Measurements from ENCODE around the gene N4BP2L2.

N4BP2L2 gene

GRCh38 chr13:32426191-32426989, 112.2 kb downstream of the N4BP2L2 start:
- peak; percentile 21 for DNase-seq (ENCODE audit: low spot score)

- DNase-seq (ENCODE audit: low spot score) = no peak
These were observed 113.4 kb downstream of the N4BP2L2 start for GRCh38 chr13:32425158-32425557.

GRCh38 chr13:32423592-32423991, 115.0 kb downstream of the N4BP2L2 start:
- DNase-seq (ENCODE audit: low spot score) = no peak

- no peak for DNase-seq (ENCODE audit: low spot score)
These were observed 118.7 kb downstream of the N4BP2L2 start for GRCh38 chr13:32419862-32420261.

- DNase-seq (ENCODE audit: low spot score) = no peak
These were observed 120.6 kb downstream of the N4BP2L2 start for GRCh38 chr13:32417995-32418394.

- DNase-seq (ENCODE audit: low spot score) = peak; percentile 12
These were observed 123.6 kb downstream of the N4BP2L2 start for GRCh38 chr13:32415019-32415418.

- DNase-seq (ENCODE audit: low spot score) = no peak
These were observed 124.0 kb downstream of the N4BP2L2 start for GRCh38 chr13:32414580-32414979.

GRCh38 chr13:32413284-32413683, 125.3 kb downstream of the N4BP2L2 start:
- no peak for DNase-seq (ENCODE audit: low spot score)

GRCh38 chr13:32409561-32410421, 128.8 kb downstream of the N4BP2L2 start:
- DNase-seq (ENCODE audit: low spot score) = peak; percentile 23

GRCh38 chr13:32409001-32409313, 129.6 kb downstream of the N4BP2L2 start:
- DNase-seq (ENCODE audit: low spot score) = no peak

- DNase-seq (ENCODE audit: low spot score) = no peak
These were observed 130.1 kb downstream of the N4BP2L2 start for GRCh38 chr13:32408296-32409000.

GRCh38 chr13:32407854-32408253, 130.7 kb downstream of the N4BP2L2 start:
- DNase-seq (ENCODE audit: low spot score) = no peak

GRCh38 chr13:32403108-32403507, 135.5 kb downstream of the N4BP2L2 start:
- DNase-seq (ENCODE audit: low spot score) = no peak

GRCh38 chr13:32391101-32391619, 147.4 kb downstream of the N4BP2L2 start:
- DNase-seq (ENCODE audit: low spot score) = no peak

- no peak for DNase-seq (ENCODE audit: low spot score)
These were observed 148.1 kb downstream of the N4BP2L2 start for GRCh38 chr13:32390484-32390883.

GRCh38 chr13:32390048-32390447, 148.5 kb downstream of the N4BP2L2 start:
- no peak for DNase-seq (ENCODE audit: low spot score)

- DNase-seq (ENCODE audit: low spot score) = no peak
These were observed 153.2 kb downstream of the N4BP2L2 start for GRCh38 chr13:32385410-32385809.

GRCh38 chr13:32384702-32385101, 153.9 kb downstream of the N4BP2L2 start:
- no peak for DNase-seq (ENCODE audit: low spot score)

- DNase-seq (ENCODE audit: low spot score) = no peak
These were observed 154.6 kb downstream of the N4BP2L2 start for GRCh38 chr13:32383836-32384618.

All from GM03348 (cell line).